Upper lobe of left lung (tissue), 4 donors: ENCODE measurements around the gene S100A9.

Experiments used
- POLR2AphosphoS5 ChIP-seq, 2 donors: sonication (generic); formaldehyde crosslinking; IDR thresholded peaks; one replicate each; pipeline ENCODE4 v1.5.1; 2017; ENCODE audit warnings: antibody characterized with exemption in 2 of 2
- TF ChIP-seq, protein P1 (sequence below), 6 experiments: fragments of 450-650 bp in 4 of 6; fragments of 200-600 bp in 2 of 6; sonication (generic) in 2 of 6; IDR thresholded peaks; one replicate each; pipeline ENCODE4 v1.5.1; 2016 to 2019; ENCODE audit warnings: antibody characterized with exemption in 6 of 6

DNA sequence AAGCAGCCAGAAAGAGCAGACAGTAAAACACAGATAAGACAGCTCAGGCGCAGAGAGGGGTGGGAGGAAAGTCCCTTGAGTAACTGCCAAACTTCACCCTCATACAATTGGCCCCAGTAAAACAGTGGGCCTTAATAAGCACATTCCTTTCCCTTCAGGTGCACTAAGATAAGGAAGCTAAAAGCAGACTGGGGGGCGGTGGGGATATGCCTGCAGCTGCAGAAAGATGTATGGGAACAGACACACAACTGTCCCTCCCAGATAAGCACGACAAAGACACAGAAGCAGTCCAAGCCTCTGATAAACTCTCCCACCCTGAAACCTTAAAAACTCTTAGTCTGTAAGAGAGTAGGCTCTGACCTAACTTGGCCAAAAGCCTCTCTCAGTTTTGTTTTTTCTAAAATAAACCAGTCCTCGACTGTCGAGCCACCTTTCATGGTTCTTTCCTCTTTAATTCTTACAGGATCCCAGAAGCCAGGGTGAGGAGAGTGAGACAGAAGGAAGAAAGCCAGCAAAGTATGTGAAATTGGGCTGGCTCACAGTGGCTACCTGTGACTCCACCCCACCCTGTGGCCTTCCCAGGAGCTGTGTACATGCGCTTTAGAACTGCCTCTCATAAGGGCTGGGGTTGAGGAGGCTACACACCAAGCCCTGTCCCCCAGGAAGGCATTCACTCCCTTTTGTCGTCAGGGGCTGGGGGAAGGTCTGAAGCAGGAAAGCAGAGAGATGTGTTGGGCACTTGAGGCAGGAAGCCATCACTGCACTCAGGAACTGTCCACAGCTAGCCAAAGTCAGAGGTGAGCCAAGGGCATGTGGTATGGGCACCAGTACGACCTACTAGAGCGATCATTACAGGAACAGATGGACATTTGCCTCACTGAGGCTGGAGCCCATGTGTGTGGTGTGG lies 13.6 kb upstream of the S100A9 start:
- no peak for TF ChIP-seq POLR2AphosphoS5 (IDR thresholded peaks at IDR 0.05)
- TF ChIP-seq, protein P1, sequence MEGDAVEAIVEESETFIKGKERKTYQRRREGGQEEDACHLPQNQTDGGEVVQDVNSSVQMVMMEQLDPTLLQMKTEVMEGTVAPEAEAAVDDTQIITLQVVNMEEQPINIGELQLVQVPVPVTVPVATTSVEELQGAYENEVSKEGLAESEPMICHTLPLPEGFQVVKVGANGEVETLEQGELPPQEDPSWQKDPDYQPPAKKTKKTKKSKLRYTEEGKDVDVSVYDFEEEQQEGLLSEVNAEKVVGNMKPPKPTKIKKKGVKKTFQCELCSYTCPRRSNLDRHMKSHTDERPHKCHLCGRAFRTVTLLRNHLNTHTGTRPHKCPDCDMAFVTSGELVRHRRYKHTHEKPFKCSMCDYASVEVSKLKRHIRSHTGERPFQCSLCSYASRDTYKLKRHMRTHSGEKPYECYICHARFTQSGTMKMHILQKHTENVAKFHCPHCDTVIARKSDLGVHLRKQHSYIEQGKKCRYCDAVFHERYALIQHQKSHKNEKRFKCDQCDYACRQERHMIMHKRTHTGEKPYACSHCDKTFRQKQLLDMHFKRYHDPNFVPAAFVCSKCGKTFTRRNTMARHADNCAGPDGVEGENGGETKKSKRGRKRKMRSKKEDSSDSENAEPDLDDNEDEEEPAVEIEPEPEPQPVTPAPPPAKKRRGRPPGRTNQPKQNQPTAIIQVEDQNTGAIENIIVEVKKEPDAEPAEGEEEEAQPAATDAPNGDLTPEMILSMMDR (IDR thresholded peaks at IDR 0.05) = no peak
